Common myeloid progenitor, CD34-positive (primary cell): ENCODE data around the gene LSM3.

ENCODE experiments used
- CTCF ChIA-PET: fragments of 350-600 bp; sonication (Branson Sonifier 250); formaldehyde crosslinking; loops from one replicate; lab custom pipeline; 2021; ENCODE audit warnings: antibody characterized with exemption; lab: Charles Lee
- POLR2A ChIA-PET: fragments of 350-600 bp; sonication (Branson Sonifier 250); formaldehyde crosslinking; loops from one replicate; lab custom pipeline; 2021; ENCODE audit warnings: antibody characterized with exemption; lab: Charles Lee
- DNase-seq, 3 donors: peaks; one replicate each; pipeline versions ENCODE4 v3.0.0 to v3.0.0-alpha.2; 2013
- H3K27ac ChIP-seq, 2 experiments: 1 replicate in 1 of 2; 2 replicates in 1 of 2; pipeline ENCODE4 v1.7.0; 2013; ENCODE audit warnings: inconsistent platforms in 2 of 2, low read length in 2 of 2, mild to moderate bottlenecking in 2 of 2, low read depth in 1 of 2, moderate library complexity in 1 of 2; ENCODE audit not compliant: severe bottlenecking in 2 of 2, insufficient read depth in 1 of 2, poor library complexity in 1 of 2
- H3K27me3 ChIP-seq, 5 experiments: replicated peaks in 2 of 5; 1 replicate in 3 of 5; 2 replicates in 2 of 5; pipeline versions ENCODE4 v1.6.1 to v1.7.0; 2013; ENCODE audit warnings: low read length in 4 of 5, mild to moderate bottlenecking in 2 of 5, moderate library complexity in 2 of 5, inconsistent platforms in 1 of 5; ENCODE audit not compliant: insufficient read depth in 5 of 5, control insufficient read depth in 4 of 5
- H3K36me3 ChIP-seq, 4 experiments: 1 replicate in 2 of 4; 2 replicates in 2 of 4; pipeline versions ENCODE4 v1.6.1 to v1.7.0; 2013; ENCODE audit warnings: low read length in 3 of 4, control low read depth in 1 of 4, mild to moderate bottlenecking in 1 of 4; ENCODE audit not compliant: control insufficient read depth in 4 of 4, insufficient read depth in 4 of 4
- H3K4me1 ChIP-seq, 4 experiments: 1 replicate in 3 of 4; 2 replicates in 1 of 4; pipeline versions ENCODE4 v1.6.1 to v1.7.1; 2013; ENCODE audit warnings: low read length in 3 of 4, mild to moderate bottlenecking in 3 of 4, control low read depth in 1 of 4, inconsistent platforms in 1 of 4, moderate library complexity in 1 of 4; ENCODE audit not compliant: control insufficient read depth in 4 of 4, insufficient read depth in 4 of 4; ENCODE audit errors: control extremely low read depth in 1 of 4
- H3K4me3 ChIP-seq, 7 experiments: 1 replicate in 4 of 7; 2 replicates in 3 of 7; pipeline versions ENCODE4 v1.5.1 to v1.7.0; 2013; ENCODE audit warnings: mild to moderate bottlenecking in 7 of 7, low read length in 6 of 7, moderate library complexity in 6 of 7, inconsistent platforms in 2 of 7, low read depth in 2 of 7, control low read depth in 1 of 7; ENCODE audit not compliant: insufficient read depth in 4 of 7, control insufficient read depth in 1 of 7; ENCODE audit errors: extremely low read depth in 1 of 7
- H3K9me3 ChIP-seq, 5 experiments: 1 replicate in 4 of 5; 2 replicates in 1 of 5; pipeline versions ENCODE4 v1.6.1 to v1.7.1; 2013; ENCODE audit warnings: low read length in 4 of 5, mild to moderate bottlenecking in 2 of 5, inconsistent platforms in 1 of 5, low read depth in 1 of 5, moderate library complexity in 1 of 5; ENCODE audit not compliant: control insufficient read depth in 4 of 5, insufficient read depth in 2 of 5; ENCODE audit errors: control extremely low read depth in 1 of 5
- WGBS: methylation state at CpG from one replicate; pipeline ENCODE4 v1.1.5; 2013; ENCODE audit not compliant: insufficient coverage; 5-methylcytosine and 5-hydroxymethylcytosine counted together

The LSM3 gene

GRCh38 chr3:14200841-14201240 is 22.2 kb downstream of the LSM3 start:
- Histone ChIP-seq H3K4me1 (peaks cover 2 to 21% (median 18%) of the 10 kb centered on the region in 4 experiments), H3K4me3 (no peak overlapping the region), H3K27ac (no peak overlapping the region), H3K36me3 (peaks cover 3 to 35% (median 20%) of the 10 kb centered on the region in 4 experiments), H3K9me3 (no peaks in the 10 kb centered on the region), H3K27me3 (no peaks in the 10 kb centered on the region)
- DNase-seq = no peak
- ChIA-PET POLR2A (interaction anchor here (1.1 kb wide), 1 partner anchor 165 kb away, joined by 3 read pairs; no protein-coding TSS in a partner anchor), CTCF (interaction anchor here (0.7 to 6.2 kb wide), 10 partner anchors 12 to 267 kb away, joined by 3 to 84 read pairs (median 5); partner anchors contain the start of gene LSM3)
- WGBS = 96% methylated on average over 2 of the region's 4 CpGs

GRCh38 chr3:14201940-14202684 is 23.5 kb downstream of the LSM3 start:
- Histone ChIP-seq H3K27me3 (no peaks in the 10 kb centered on the region), H3K36me3 (peaks cover 3 to 26% (median 16%) of the 10 kb centered on the region in 4 experiments), H3K4me3 (no peak overlapping the region), H3K9me3 (no peaks in the 10 kb centered on the region), H3K4me1 (peaks cover 2 to 21% (median 18%) of the 10 kb centered on the region in 4 experiments), H3K27ac (no peak overlapping the region)
- 82% methylated on average over 7 of the region's 7 CpGs for WGBS
- ChIA-PET CTCF (interaction anchor here (0.8 to 6.2 kb wide), 12 partner anchors 11 to 347 kb away, joined by 3 to 84 read pairs (median 12); no protein-coding TSS in a partner anchor), POLR2A (interaction anchor here (1.1 kb wide), 1 partner anchor 164 kb away, joined by 3 read pairs; no protein-coding TSS in a partner anchor)
- DNase-seq = no peak

- ChIA-PET CTCF (interaction anchor here (0.8 to 6.2 kb wide), 50 partner anchors 8 to 346 kb away, joined by 3 to 84 read pairs (median 6); partner anchors contain the start of gene LSM3), POLR2A (no interaction called here)
- Histone ChIP-seq H3K4me1 (peaks cover 2 to 21% (median 18%) of the 10 kb centered on the region in 4 experiments), H3K27ac (no peak overlapping the region), H3K27me3 (no peaks in the 10 kb centered on the region), H3K36me3 (peaks cover 3 to 17% (median 11%) of the 10 kb centered on the region in 4 experiments), H3K9me3 (no peaks in the 10 kb centered on the region), H3K4me3 (no peak overlapping the region)
- WGBS = 80% methylated on average over 23 of the region's 23 CpGs
- no peak for DNase-seq
Measured at GRCh38 chr3:14202874-14203520, 24.4 kb downstream of the LSM3 start.

- WGBS = 62% methylated on average over 8 of the region's 10 CpGs
- no peak overlapping the region for H3K27ac ChIP-seq
- peaks cover 3 to 13% (median 8%) of the 10 kb centered on the region in 4 experiments for H3K36me3 ChIP-seq
- H3K4me1 ChIP-seq = peaks cover 2 to 21% (median 18%) of the 10 kb centered on the region in 4 experiments
- H3K27me3 ChIP-seq = no peaks in the 10 kb centered on the region
- H3K4me3 ChIP-seq = no peak overlapping the region
- POLR2A ChIA-PET = interaction anchor here (0.6 kb wide), 1 partner anchor 42 kb away, joined by 3 read pairs; no protein-coding TSS in a partner anchor
- peak; percentile 83 to 93 (median 88) for DNase-seq
- H3K9me3 ChIP-seq = no peaks in the 10 kb centered on the region
- CTCF ChIA-PET = interaction anchor here (0.6 to 6.2 kb wide), 62 partner anchors 8 to 345 kb away, joined by 3 to 84 read pairs (median 5); partner anchors contain the start of gene LSM3
Measured at GRCh38 chr3:14203521-14204079, 25.0 kb downstream of the LSM3 start.

- peaks cover 0 to 2% (median under 1%) of the 10 kb centered on the region in 4 experiments for H3K36me3 ChIP-seq
- ChIA-PET POLR2A (no interaction called here), CTCF (interaction anchor here (0.7 to 6.2 kb wide), 42 partner anchors 9 to 308 kb away, joined by 3 to 84 read pairs (median 6); partner anchors contain the start of gene LSM3)
- H3K4me3 ChIP-seq = peak overlapping the region in 1 of 7 experiments; percentile 2
- H3K4me1 ChIP-seq = peaks cover 2 to 21% (median 18%) of the 10 kb centered on the region in 4 experiments
- no peaks in the 10 kb centered on the region for H3K9me3 ChIP-seq
- peak; percentile 44 to 83 (median 83) for DNase-seq
- H3K27me3 ChIP-seq = no peaks in the 10 kb centered on the region
- WGBS = 61% methylated on average over 9 of the region's 11 CpGs
- peak overlapping the region in 1 of 2 experiments; percentile 51 for H3K27ac ChIP-seq
Measured at GRCh38 chr3:14204515-14205284, 26.1 kb downstream of the LSM3 start.

GRCh38 chr3:14206548-14207177 is 28.0 kb downstream of the LSM3 start:
- Histone ChIP-seq H3K4me1 (peaks cover 2 to 26% (median 20%) of the 10 kb centered on the region in 4 experiments), H3K36me3 (no peaks in the 10 kb centered on the region), H3K9me3 (no peaks in the 10 kb centered on the region), H3K4me3 (no peak overlapping the region), H3K27ac (no peak overlapping the region), H3K27me3 (no peaks in the 10 kb centered on the region)
- no peak for DNase-seq
- ChIA-PET CTCF (interaction anchor here (0.8 to 2.4 kb wide), 9 partner anchors 9 to 261 kb away, joined by 3 to 10 read pairs (median 4); partner anchors contain the start of genes LSM3 and XPC), POLR2A (interaction anchor here (1.0 kb wide), 1 partner anchor 26 kb away, joined by 5 read pairs; no protein-coding TSS in a partner anchor)
- WGBS = 100% methylated on average over 6 of the region's 6 CpGs
